Measurements from ENCODE around the gene IGFBP2. TPM values are rescaled to one million over a fixed set of nuclear protein-coding genes. Genes with fewer than 3 reads are reported as not detected.
A peak's percentile ranks its signal among the peaks of the same experiment; 100 is the strongest.

IGFBP2 gene
- total RNA-seq (2014; rRNA removed; shearing (Covaris generic)) (24.0 and 40.1 TPM in 2 replicates), polyA plus RNA-seq (2016; fragmentation: Nextera tagmentation; extraction: Ambion mirVana) (5.6 and 12.6 TPM in 2 replicates)

DNA sequence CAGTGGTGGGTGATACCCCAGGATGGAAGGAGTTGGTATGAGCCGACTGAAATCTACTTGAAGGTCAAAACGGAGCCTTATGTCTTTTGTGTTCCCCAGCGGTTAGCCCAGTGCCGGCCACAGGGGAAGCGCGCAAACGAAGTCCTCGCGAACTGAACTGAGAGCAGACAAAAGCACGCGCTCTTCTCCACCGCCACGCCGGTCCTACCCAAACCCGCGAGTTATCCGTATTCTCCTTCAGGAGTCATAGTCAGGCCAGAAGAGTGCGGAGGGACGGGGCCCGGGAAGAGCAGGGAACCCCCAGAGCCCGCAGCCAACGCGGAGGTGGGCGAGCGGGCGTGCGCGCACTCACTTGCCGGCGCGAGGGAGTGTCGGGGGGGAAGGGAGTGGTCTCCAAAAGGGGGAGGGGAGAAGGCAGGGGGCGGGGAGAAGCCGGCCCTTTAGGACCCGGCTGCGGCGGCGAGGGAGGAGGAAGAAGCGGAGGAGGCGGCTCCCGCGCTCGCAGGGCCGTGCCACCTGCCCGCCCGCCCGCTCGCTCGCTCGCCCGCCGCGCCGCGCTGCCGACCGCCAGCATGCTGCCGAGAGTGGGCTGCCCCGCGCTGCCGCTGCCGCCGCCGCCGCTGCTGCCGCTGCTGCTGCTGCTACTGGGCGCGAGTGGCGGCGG, at the start of gene IGFBP2:
Gene IGFBP2, plus strand, starts transcription at position 469 of the 664 bp plus-strand sequence. Its CDS starts 104 bp downstream, at position 573.
- Histone ChIP-seq H3K27ac (no peak within 1 kb of the TSS), H3K4me2 (ENCODE audit: unreplicated experiment) (peak within 1 kb of the TSS; percentile 94), H3K9me2 (ENCODE audit: insufficient read depth) (no peaks in the 10 kb centered on the region), H3K36me3 (ENCODE audit: low read depth) (no peaks in the 10 kb centered on the region), H3K9me3 (ENCODE audit: low read depth) (no peaks in the 10 kb centered on the region), H3K79me2 (ENCODE audit: insufficient read depth) (no peaks in the 10 kb centered on the region), H3K9ac (no peak within 1 kb of the TSS), H3F3A (ENCODE audit: insufficient read depth) (no peaks in the 10 kb centered on the region), H3K27me3 (replicated peaks; ENCODE audit: insufficient read depth) (peaks cover 25% of the 10 kb centered on the region), H3K4me3 (peak within 1 kb of the TSS; percentile 72), H4K20me1 (ENCODE audit: insufficient read depth) (no peaks in the 10 kb centered on the region), H2AFZ (peak within 1 kb of the TSS; percentile 77), H3K4me1 (ENCODE audit: insufficient read depth) (peaks cover 8% of the 10 kb centered on the region; the same call in 1 of the 2 replicates)
- 3 to 4% methylated on average over 28 to 61 of the region's 70 CpGs for WGBS, 2 experiments (ENCODE audit: low coverage in 1 of 2, low lambda C conversion rate in 2 of 2, missing lambda C conversion rate in 2 of 2)
- TF ChIP-seq EZH2 (IDR thresholded peaks at IDR 0.05; ENCODE audit: insufficient read depth, poor library complexity, severe bottlenecking) (peak; percentile 51), EZH2phosphoT487 (IDR thresholded peaks at IDR 0.05; ENCODE audit: insufficient read depth, low read depth) (no peak)
- in situ Hi-C loops (cut with MboI), result no loop called here
- peak; percentile 55 for DNase-seq

DNA sequence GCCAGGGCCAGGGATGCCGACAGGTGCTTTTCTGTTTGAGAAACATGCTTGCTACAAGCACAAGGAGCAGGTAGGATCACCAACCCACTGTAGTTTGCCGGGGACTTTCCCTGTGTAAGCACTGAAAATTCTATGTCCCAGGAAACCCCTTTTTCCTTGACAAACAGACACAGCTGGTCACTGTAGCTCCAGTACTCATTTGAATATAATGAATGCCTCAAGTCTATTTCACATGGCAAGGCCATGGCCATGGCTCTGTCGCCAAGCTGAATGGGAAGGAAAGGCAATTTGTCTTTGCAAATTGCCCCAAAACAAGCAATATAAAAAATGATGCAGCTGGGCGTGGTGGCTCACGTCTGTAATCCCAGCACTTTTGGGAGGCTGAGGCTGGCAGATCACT, 49.6 kb upstream of the IGFBP2 start:
- Histone ChIP-seq H2AFZ (no peak overlapping the region), H3K4me1 (ENCODE audit: insufficient read depth) (peaks cover 6% of the 10 kb centered on the region; the same call in 1 of the 2 replicates), H3F3A (ENCODE audit: insufficient read depth) (no peaks in the 10 kb centered on the region), H3K9me2 (ENCODE audit: insufficient read depth) (no peaks in the 10 kb centered on the region), H3K9me3 (ENCODE audit: low read depth) (no peaks in the 10 kb centered on the region), H3K9ac (no peak overlapping the region), H3K27me3 (replicated peaks; ENCODE audit: insufficient read depth) (no peaks in the 10 kb centered on the region), H4K20me1 (ENCODE audit: insufficient read depth) (no peaks in the 10 kb centered on the region), H3K4me3 (no peak overlapping the region), H3K4me2 (ENCODE audit: unreplicated experiment) (no peak overlapping the region), H3K27ac (no peak overlapping the region), H3K79me2 (ENCODE audit: insufficient read depth) (no peaks in the 10 kb centered on the region), H3K36me3 (ENCODE audit: low read depth) (no peaks in the 10 kb centered on the region)
- WGBS, 2 experiments (ENCODE audit: low coverage in 1 of 2, low lambda C conversion rate in 2 of 2, missing lambda C conversion rate in 2 of 2), result 74 to 88% methylated on average over 4 to 5 of the region's 5 CpGs
- in situ Hi-C loops (cut with MboI), result no loop called here
- DNase-seq, result no peak
- TF ChIP-seq EZH2phosphoT487 (IDR thresholded peaks at IDR 0.05; ENCODE audit: insufficient read depth, low read depth) (no peak), EZH2 (IDR thresholded peaks at IDR 0.05; ENCODE audit: insufficient read depth, poor library complexity, severe bottlenecking) (no peak)

DNA sequence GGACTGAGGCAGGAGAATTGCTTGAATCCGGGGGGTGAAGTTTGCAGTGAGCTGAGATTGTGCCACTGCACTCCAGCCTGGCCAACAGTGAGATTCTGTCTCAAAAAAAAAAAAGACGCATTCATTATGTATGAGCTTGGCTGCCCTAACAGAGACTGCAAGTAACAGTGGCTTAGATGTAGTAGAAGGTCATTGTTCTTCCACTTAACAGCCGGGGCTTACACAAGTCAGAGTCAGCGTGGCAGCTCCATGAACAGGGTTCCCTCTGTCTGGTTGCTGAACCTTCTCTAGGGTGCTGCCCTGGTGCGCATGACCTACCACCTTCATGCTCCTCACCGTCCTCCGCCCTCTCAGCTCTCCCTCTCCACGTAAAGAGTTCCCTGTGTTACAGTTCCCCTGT, 49.1 kb upstream of the IGFBP2 start:
- no peaks in the 10 kb centered on the region for H3K36me3 ChIP-seq (ENCODE audit: low read depth)
- DNase-seq, result no peak
- no peaks in the 10 kb centered on the region for H4K20me1 ChIP-seq (ENCODE audit: insufficient read depth)
- H3K27ac ChIP-seq, result no peak overlapping the region
- no peaks in the 10 kb centered on the region for H3K9me2 ChIP-seq (ENCODE audit: insufficient read depth)
- no peak overlapping the region for H3K9ac ChIP-seq
- H3K9me3 ChIP-seq (ENCODE audit: low read depth), result no peaks in the 10 kb centered on the region
- TF ChIP-seq EZH2 (IDR thresholded peaks at IDR 0.05; ENCODE audit: insufficient read depth, poor library complexity, severe bottlenecking) (no peak), EZH2phosphoT487 (IDR thresholded peaks at IDR 0.05; ENCODE audit: insufficient read depth, low read depth) (no peak)
- no peak overlapping the region for H3K4me2 ChIP-seq (ENCODE audit: unreplicated experiment)
- WGBS, 2 experiments (ENCODE audit: low coverage in 1 of 2, low lambda C conversion rate in 2 of 2, missing lambda C conversion rate in 2 of 2), result 86 to 91% methylated on average over 8 of the region's 8 CpGs
- H3K27me3 ChIP-seq (replicated peaks; ENCODE audit: insufficient read depth), result no peaks in the 10 kb centered on the region
- H3F3A ChIP-seq (ENCODE audit: insufficient read depth), result no peaks in the 10 kb centered on the region
- in situ Hi-C loops (cut with MboI), result no loop called here
- H3K4me3 ChIP-seq, result no peak overlapping the region
- H2AFZ ChIP-seq, result no peak overlapping the region
- peaks cover 6% of the 10 kb centered on the region; the same call in 1 of the 2 replicates for H3K4me1 ChIP-seq (ENCODE audit: insufficient read depth)
- H3K79me2 ChIP-seq (ENCODE audit: insufficient read depth), result no peaks in the 10 kb centered on the region

- Histone ChIP-seq H4K20me1 (ENCODE audit: insufficient read depth) (no peaks in the 10 kb centered on the region), H3K4me3 (no peak overlapping the region), H3K9me2 (ENCODE audit: insufficient read depth) (no peaks in the 10 kb centered on the region), H3K79me2 (ENCODE audit: insufficient read depth) (no peaks in the 10 kb centered on the region), H3K27ac (no peak overlapping the region), H2AFZ (no peak overlapping the region), H3K4me1 (ENCODE audit: insufficient read depth) (peaks cover 6% of the 10 kb centered on the region; the same call in 1 of the 2 replicates), H3K36me3 (ENCODE audit: low read depth) (no peaks in the 10 kb centered on the region), H3K4me2 (ENCODE audit: unreplicated experiment) (no peak overlapping the region), H3K9me3 (ENCODE audit: low read depth) (no peaks in the 10 kb centered on the region), H3K9ac (no peak overlapping the region), H3K27me3 (replicated peaks; ENCODE audit: insufficient read depth) (no peaks in the 10 kb centered on the region), H3F3A (ENCODE audit: insufficient read depth) (peaks cover 6% of the 10 kb centered on the region; the same call in 1 of the 2 replicates)
- 93 to 94% methylated on average over 1 of the region's 1 CpG for WGBS, 2 experiments (ENCODE audit: low coverage in 1 of 2, low lambda C conversion rate in 2 of 2, missing lambda C conversion rate in 2 of 2)
- no peak for DNase-seq
- in situ Hi-C loops (cut with MboI), result no loop called here
- TF ChIP-seq EZH2phosphoT487 (IDR thresholded peaks at IDR 0.05; ENCODE audit: insufficient read depth, low read depth) (no peak), EZH2 (IDR thresholded peaks at IDR 0.05; ENCODE audit: insufficient read depth, poor library complexity, severe bottlenecking) (no peak)
These were observed 47.8 kb upstream of the IGFBP2 start for GRCh38 chr2:216585441-216585840.
